Measurements from ENCODE around the gene ORMDL2. TPM values are rescaled to one million over a fixed set of nuclear protein-coding genes. Genes with fewer than 3 reads are reported as not detected.

Gene ORMDL2
- total RNA-seq, 2 donors from 2014 or later = 29.5 to 33.5 TPM

- no peaks in the 10 kb centered on the region for H3K27me3 Mint-ChIP-seq (ENCODE audit: low read depth)
- H3K4me1 Mint-ChIP-seq (ENCODE audit: low read depth) = peaks cover 60% of the 10 kb centered on the region
- DNase-seq (no peak), ATAC-seq (replicated peaks in 1 of 2) (no peak)
- H3K4me3 Mint-ChIP-seq = peak overlapping the region in 1 of 2 donors; percentile 4
- peak overlapping the region; percentile 18 for H3K27ac Mint-ChIP-seq
- peaks cover 9 to 15% of the 10 kb centered on the region in 2 donors for H3K36me3 Mint-ChIP-seq (ENCODE audit: insufficient read depth in 2 of 2)
- H3K9me3 Mint-ChIP-seq = no peaks in the 10 kb centered on the region
Measured at GRCh38 chr12:55814257-55814656, 3.6 kb upstream of the ORMDL2 start.

- Mint-ChIP-seq H3K9me3 (no peaks in the 10 kb centered on the region), H3K4me3 (no peak overlapping the region), H3K4me1 (ENCODE audit: low read depth) (peaks cover 60% of the 10 kb centered on the region), H3K27me3 (ENCODE audit: low read depth) (no peaks in the 10 kb centered on the region), H3K36me3 (ENCODE audit: insufficient read depth in 2 of 2) (peaks cover 9 to 11% of the 10 kb centered on the region in 2 donors), H3K27ac (peak overlapping the region; percentile 88)
- ATAC-seq (replicated peaks in 1 of 2) (no peak), DNase-seq (no peak)
Measured at GRCh38 chr12:55815473-55815872, 2.4 kb upstream of the ORMDL2 start.

- no peak for ATAC-seq (replicated peaks in 1 of 2)
- DNase-seq = no peak
- Mint-ChIP-seq H3K27ac (no peak overlapping the region), H3K9me3 (no peaks in the 10 kb centered on the region), H3K4me1 (ENCODE audit: low read depth) (peaks cover 52% of the 10 kb centered on the region), H3K36me3 (ENCODE audit: insufficient read depth in 2 of 2) (peaks cover 9 to 14% of the 10 kb centered on the region in 2 donors), H3K4me3 (no peak overlapping the region), H3K27me3 (ENCODE audit: low read depth) (no peaks in the 10 kb centered on the region)
Measured at GRCh38 chr12:55816881-55817344, 928 bp upstream of the ORMDL2 start.

- Mint-ChIP-seq H3K36me3 (ENCODE audit: insufficient read depth in 2 of 2) (peaks cover 6 to 15% of the 10 kb centered on the region in 2 donors), H3K4me3 (no peak overlapping the region), H3K27ac (no peak overlapping the region), H3K9me3 (no peaks in the 10 kb centered on the region), H3K27me3 (ENCODE audit: low read depth) (no peaks in the 10 kb centered on the region), H3K4me1 (ENCODE audit: low read depth) (peaks cover 39% of the 10 kb centered on the region)
- DNase-seq (no peak), ATAC-seq (replicated peaks in 1 of 2) (peak; percentile 59 to 61)
Measured at GRCh38 chr12:55818140-55818728, 393 bp downstream of the ORMDL2 start.

- peaks cover 8 to 15% of the 10 kb centered on the region in 2 donors for H3K36me3 Mint-ChIP-seq (ENCODE audit: insufficient read depth in 2 of 2)
Measured at GRCh38 chr12:55818886-55819285, 1.0 kb downstream of the ORMDL2 start.

GRCh38 chr12:55820679-55821078, 2.8 kb downstream of the ORMDL2 start:
- no peak overlapping the region for H3K4me3 Mint-ChIP-seq
- DNase-seq (no peak), ATAC-seq (replicated peaks in 1 of 2) (no peak)
- H3K27ac Mint-ChIP-seq = peak overlapping the region; percentile 68
- peaks cover 37% of the 10 kb centered on the region for H3K4me1 Mint-ChIP-seq (ENCODE audit: low read depth)
- no peaks in the 10 kb centered on the region for H3K27me3 Mint-ChIP-seq (ENCODE audit: low read depth)
- H3K9me3 Mint-ChIP-seq = no peaks in the 10 kb centered on the region
- H3K36me3 Mint-ChIP-seq (ENCODE audit: insufficient read depth in 2 of 2) = peaks cover 5 to 10% of the 10 kb centered on the region in 2 donors

More at GRCh38 chr12:55818886-55819285, 1.0 kb downstream of the ORMDL2 start:
- Mint-ChIP-seq H3K4me3 (no peak overlapping the region), H3K27ac (no peak overlapping the region), H3K9me3 (no peaks in the 10 kb centered on the region), H3K4me1 (ENCODE audit: low read depth) (peaks cover 38% of the 10 kb centered on the region), H3K27me3 (ENCODE audit: low read depth) (no peaks in the 10 kb centered on the region)
- no peak for ATAC-seq (replicated peaks in 1 of 2)
- no peak for DNase-seq

- H3K9me3 Mint-ChIP-seq = no peaks in the 10 kb centered on the region
- peaks cover 5 to 13% of the 10 kb centered on the region in 2 donors for H3K36me3 Mint-ChIP-seq (ENCODE audit: insufficient read depth in 2 of 2)
- H3K27ac Mint-ChIP-seq = peak overlapping the region; percentile 29
- no peaks in the 10 kb centered on the region for H3K27me3 Mint-ChIP-seq (ENCODE audit: low read depth)
- ATAC-seq (replicated peaks in 1 of 2) = no peak
- H3K4me1 Mint-ChIP-seq (ENCODE audit: low read depth) = peaks cover 46% of the 10 kb centered on the region
- no peak for DNase-seq
- H3K4me3 Mint-ChIP-seq = no peak overlapping the region
Measured at GRCh38 chr12:55822228-55822627, 4.4 kb downstream of the ORMDL2 start.

- Mint-ChIP-seq H3K36me3 (ENCODE audit: insufficient read depth in 2 of 2) (peaks cover 7 to 19% of the 10 kb centered on the region in 2 donors), H3K9me3 (no peaks in the 10 kb centered on the region), H3K4me1 (ENCODE audit: low read depth) (peaks cover 56% of the 10 kb centered on the region), H3K27me3 (ENCODE audit: low read depth) (no peaks in the 10 kb centered on the region), H3K4me3 (no peak overlapping the region), H3K27ac (peak overlapping the region; percentile 99)
- no peak for DNase-seq
- no peak for ATAC-seq (replicated peaks in 1 of 2)
Measured at GRCh38 chr12:55823419-55823818, 5.6 kb downstream of the ORMDL2 start.

- Mint-ChIP-seq H3K27ac (peak overlapping the region; percentile 99), H3K4me1 (ENCODE audit: low read depth) (peaks cover 47% of the 10 kb centered on the region), H3K9me3 (no peaks in the 10 kb centered on the region), H3K36me3 (ENCODE audit: insufficient read depth in 2 of 2) (peaks cover 10 to 19% of the 10 kb centered on the region in 2 donors), H3K27me3 (ENCODE audit: low read depth) (no peaks in the 10 kb centered on the region), H3K4me3 (peak overlapping the region; percentile 93 to 98)
- no peak for ATAC-seq (replicated peaks in 1 of 2)
- peak in 1 of 2 donors; percentile 9 for DNase-seq
Measured at GRCh38 chr12:55824726-55825125, 6.9 kb downstream of the ORMDL2 start.

- DNase-seq (no peak), ATAC-seq (replicated peaks in 1 of 2) (no peak)
- H3K27me3 Mint-ChIP-seq (ENCODE audit: low read depth) = no peaks in the 10 kb centered on the region
- peak overlapping the region; percentile 95 for H3K27ac Mint-ChIP-seq
- H3K4me3 Mint-ChIP-seq = peak overlapping the region; percentile 98 to 99
- H3K36me3 Mint-ChIP-seq (ENCODE audit: insufficient read depth in 2 of 2) = peaks cover 12 to 15% of the 10 kb centered on the region in 2 donors
- no peaks in the 10 kb centered on the region for H3K9me3 Mint-ChIP-seq
- H3K4me1 Mint-ChIP-seq (ENCODE audit: low read depth) = peaks cover 65% of the 10 kb centered on the region
Measured at GRCh38 chr12:55827806-55828205, 10.0 kb downstream of the ORMDL2 start.

GRCh38 chr12:55828357-55828756, 10.5 kb downstream of the ORMDL2 start:
- peaks cover 67% of the 10 kb centered on the region for H3K4me1 Mint-ChIP-seq (ENCODE audit: low read depth)
- no peaks in the 10 kb centered on the region for H3K27me3 Mint-ChIP-seq (ENCODE audit: low read depth)
- H3K4me3 Mint-ChIP-seq = peak overlapping the region; percentile 98 to 99
- H3K27ac Mint-ChIP-seq = peak overlapping the region; percentile 95
- ATAC-seq (replicated peaks in 1 of 2) (no peak), DNase-seq (no peak)
- H3K36me3 Mint-ChIP-seq (ENCODE audit: insufficient read depth in 2 of 2) = peaks cover 10 to 13% of the 10 kb centered on the region in 2 donors
- no peaks in the 10 kb centered on the region for H3K9me3 Mint-ChIP-seq

GRCh38 chr12:55829967-55830600, 12.2 kb downstream of the ORMDL2 start:
- DNase-seq (peak; percentile 44 to 50), ATAC-seq (replicated peaks in 1 of 2) (peak; percentile 12 to 17)
- H3K36me3 Mint-ChIP-seq (ENCODE audit: insufficient read depth in 2 of 2) = peaks cover 9 to 15% of the 10 kb centered on the region in 2 donors
- peak overlapping the region; percentile 92 for H3K27ac Mint-ChIP-seq
- no peaks in the 10 kb centered on the region for H3K9me3 Mint-ChIP-seq
- no peaks in the 10 kb centered on the region for H3K27me3 Mint-ChIP-seq (ENCODE audit: low read depth)
- peaks cover 60% of the 10 kb centered on the region for H3K4me1 Mint-ChIP-seq (ENCODE audit: low read depth)
- H3K4me3 Mint-ChIP-seq = peak overlapping the region; percentile 98 to 99

- H3K36me3 Mint-ChIP-seq (ENCODE audit: insufficient read depth in 2 of 2) = peaks cover 9 to 14% of the 10 kb centered on the region in 2 donors
- H3K4me1 Mint-ChIP-seq (ENCODE audit: low read depth) = peaks cover 53% of the 10 kb centered on the region
- no peaks in the 10 kb centered on the region for H3K27me3 Mint-ChIP-seq (ENCODE audit: low read depth)
- H3K9me3 Mint-ChIP-seq = no peaks in the 10 kb centered on the region
- peak; percentile 55 to 65 for DNase-seq
- ATAC-seq (replicated peaks in 1 of 2) = peak in 1 of 2 donors; percentile 18
- peak overlapping the region; percentile 92 for H3K27ac Mint-ChIP-seq
- H3K4me3 Mint-ChIP-seq = peak overlapping the region; percentile 98 to 99
Measured at GRCh38 chr12:55830601-55831446, 13.0 kb downstream of the ORMDL2 start.
